Activated B cell treated with CpG ODN at 0.5 μM for 24 hours (primary cell): Measurements from ENCODE around the gene HOXD12. TPM values are rescaled to one million over a fixed set of nuclear protein-coding genes. Genes with fewer than 3 reads are reported as not detected.
A peak's percentile ranks its signal among the peaks of the same experiment; 100 is the strongest.

Experiments
- ATAC-seq: fragments of 200-7000 bp; cut with Tn5 transposase; one replicate; pipeline ENCODE4 v1.10.0; 2021; ENCODE audit warnings: low read depth, mild to moderate bottlenecking, moderate library complexity
- CTCF ChIA-PET: fragments of 350-600 bp; sonication (Branson Sonifier 250); formaldehyde crosslinking; loops from one replicate; lab custom pipeline; 2021; ENCODE audit warnings: antibody characterized with exemption; lab: Charles Lee
- POLR2A ChIA-PET: fragments of 350-600 bp; sonication (Branson Sonifier 250); formaldehyde crosslinking; loops from one replicate; lab custom pipeline; 2021; ENCODE audit warnings: antibody characterized with exemption; lab: Charles Lee
- DNase-seq: peaks from one replicate; pipeline ENCODE4 v3.0.0; 2022
- H3K27ac Mint-ChIP-seq: one replicate; pipeline ENCODE4 v1.8.0; 2020; ENCODE audit warnings: mixed read lengths
- H3K27me3 Mint-ChIP-seq: one replicate; pipeline ENCODE4 v1.8.0; 2021; ENCODE audit warnings: mixed read lengths
- H3K36me3 Mint-ChIP-seq: one replicate; pipeline ENCODE4 v1.8.0; 2021; ENCODE audit warnings: low read depth, mixed read lengths
- H3K4me1 Mint-ChIP-seq: one replicate; pipeline ENCODE4 v1.8.0; 2021; ENCODE audit warnings: mixed read lengths
- H3K4me3 Mint-ChIP-seq: one replicate; pipeline ENCODE4 v1.8.0; 2020; ENCODE audit warnings: mild to moderate bottlenecking, mixed read lengths
- H3K9me3 Mint-ChIP-seq: one replicate; pipeline ENCODE4 v1.8.0; 2020; ENCODE audit warnings: mixed read lengths
- CTCF ChIP-seq: fragments of 200-600 bp; IDR thresholded peaks from one replicate; pipeline ENCODE4 v1.8.0; 2022; ENCODE audit warnings: antibody characterized with exemption, mild to moderate bottlenecking
- intact Hi-C: fragments of 100-400 bp; cut with micrococcal nuclease; formaldehyde crosslinking; loops from one replicate; pipeline ENCODE4 v1.15.1; 2024
- total RNA-seq: library from RNA; stranded (reverse); gene quantifications from 2 replicates; pipeline ENCODE4 v1.2.3, GENCODE V29; 2022

Gene HOXD12
- total RNA-seq, 1 donor from 2014 or later, result not detected

DNA sequence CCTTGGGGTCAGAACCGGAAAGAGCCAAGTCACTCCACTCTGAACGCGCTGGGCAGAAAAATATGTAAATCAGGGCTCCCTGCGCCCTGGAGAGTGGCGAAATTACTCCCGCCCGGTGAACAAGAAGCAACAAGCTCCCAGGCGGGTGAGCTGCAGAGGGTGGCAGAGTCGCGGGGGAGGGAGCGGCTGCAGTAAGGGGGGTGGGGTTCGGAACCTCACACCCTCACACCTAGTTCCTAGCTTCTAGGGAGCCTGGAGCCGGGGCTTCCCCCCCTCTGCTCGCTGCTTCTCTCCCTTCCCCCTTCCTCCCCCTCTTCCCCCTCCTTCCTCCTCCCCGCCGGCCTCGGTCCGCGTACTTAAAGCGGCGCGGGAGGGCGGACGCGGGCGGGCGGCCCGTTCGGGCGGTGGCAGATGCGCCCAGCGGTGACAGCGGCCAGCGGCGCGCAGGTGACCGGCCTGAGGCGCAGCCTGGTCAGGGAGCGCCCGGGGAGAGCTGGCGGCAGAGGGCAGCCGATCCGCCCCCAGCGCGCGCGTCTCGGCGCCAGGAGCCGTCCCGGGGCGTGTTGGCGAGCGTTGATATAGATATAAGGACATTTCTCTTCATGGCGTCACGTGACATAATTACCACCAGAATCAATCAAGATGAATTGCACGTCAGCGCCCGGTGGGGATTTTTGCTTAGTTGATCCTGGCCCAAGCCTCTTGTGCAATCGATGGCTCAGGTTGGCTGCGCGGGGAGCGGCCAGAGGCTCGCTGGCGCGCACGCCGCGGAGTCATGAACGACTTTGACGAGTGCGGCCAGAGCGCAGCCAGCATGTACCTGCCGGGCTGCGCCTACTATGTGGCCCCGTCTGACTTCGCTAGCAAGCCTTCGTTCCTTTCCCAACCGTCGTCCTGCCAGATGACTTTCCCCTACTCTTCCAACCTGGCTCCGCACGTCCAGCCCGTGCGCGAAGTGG is 7.3 kb downstream of the HOXD12 start, which contains the start of gene HOXD11:
HOXD11 (plus strand) TSS at position 700 of the 959 bp plus-strand sequence; CDS start at position 776, 76 bp downstream.
- Mint-ChIP-seq H3K4me1 (peaks cover 17% of the 10 kb centered on the region), H3K27me3 (peaks cover 72% of the 10 kb centered on the region), H3K4me3 (peak within 1 kb of the TSS; percentile 59), H3K36me3 (no peaks in the 10 kb centered on the region), H3K27ac (peak within 1 kb of the TSS; percentile 9), H3K9me3 (peaks cover 3% of the 10 kb centered on the region)
- CTCF ChIA-PET, result no interaction called here
- POLR2A ChIA-PET, result no interaction called here
- intact Hi-C loops, result no loop called here
- no peak for TF ChIP-seq CTCF
- ATAC-seq (no peak), DNase-seq (no peak)

DNA sequence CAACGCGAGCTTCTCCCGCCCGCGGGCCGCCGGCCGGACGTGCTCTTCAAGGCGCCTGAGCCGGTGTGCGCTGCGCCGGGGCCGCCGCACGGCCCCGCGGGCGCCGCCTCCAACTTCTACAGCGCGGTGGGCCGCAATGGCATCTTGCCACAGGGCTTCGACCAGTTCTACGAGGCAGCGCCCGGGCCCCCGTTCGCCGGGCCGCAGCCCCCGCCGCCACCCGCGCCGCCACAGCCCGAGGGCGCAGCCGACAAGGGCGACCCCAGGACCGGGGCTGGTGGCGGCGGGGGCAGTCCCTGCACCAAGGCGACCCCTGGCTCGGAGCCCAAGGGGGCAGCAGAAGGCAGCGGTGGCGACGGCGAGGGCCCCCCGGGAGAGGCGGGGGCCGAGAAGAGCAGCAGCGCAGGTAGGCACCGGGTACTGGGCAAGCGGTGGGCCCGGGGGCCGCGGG is 8.2 kb downstream of the HOXD12 start:
- POLR2A ChIA-PET, result no interaction called here
- H3K4me1 Mint-ChIP-seq, result peaks cover 17% of the 10 kb centered on the region
- intact Hi-C loops, result no loop called here
- no peak for DNase-seq
- peaks cover 3% of the 10 kb centered on the region for H3K9me3 Mint-ChIP-seq
- no peak for TF ChIP-seq CTCF
- no peak for ATAC-seq
- peaks cover 71% of the 10 kb centered on the region for H3K27me3 Mint-ChIP-seq
- H3K36me3 Mint-ChIP-seq, result no peaks in the 10 kb centered on the region
- CTCF ChIA-PET, result no interaction called here
- no peak overlapping the region for H3K4me3 Mint-ChIP-seq
- no peak overlapping the region for H3K27ac Mint-ChIP-seq

DNA sequence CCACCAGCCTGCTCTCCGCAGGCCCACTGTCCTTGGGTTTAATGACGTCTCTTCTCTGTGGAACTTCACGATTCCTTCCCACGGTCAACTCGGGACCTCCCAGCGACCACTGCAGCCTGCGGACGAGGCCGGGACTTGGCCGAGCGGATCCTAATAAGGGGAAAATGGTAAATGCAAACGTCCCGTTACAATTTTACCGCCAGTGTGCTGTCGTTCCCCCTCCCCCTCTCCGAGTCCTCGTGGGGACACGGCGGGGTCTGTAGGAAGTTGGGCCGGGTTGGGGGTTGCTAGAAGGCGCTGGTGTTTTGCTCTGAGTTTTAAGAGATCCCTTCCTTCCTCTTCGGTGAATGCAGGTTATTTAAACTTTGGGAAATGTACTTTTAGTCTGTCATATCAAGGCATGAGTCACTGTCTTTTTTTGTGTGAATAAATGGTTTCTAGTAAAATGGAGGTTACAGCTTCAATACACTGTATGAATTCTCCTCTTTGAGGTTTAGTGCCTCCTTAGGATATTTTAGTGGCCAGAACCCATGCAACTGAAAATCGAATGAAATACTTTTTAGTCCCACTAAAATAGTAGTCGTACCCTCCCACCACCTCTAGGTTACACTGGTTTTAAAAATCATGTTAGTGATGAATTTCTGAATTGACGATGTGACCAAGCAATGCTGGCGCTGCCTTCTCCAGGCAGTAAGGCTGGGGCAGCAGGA is 9.8 kb downstream of the HOXD12 start:
- ATAC-seq (no peak), DNase-seq (no peak)
- H3K36me3 Mint-ChIP-seq, result no peaks in the 10 kb centered on the region
- H3K4me3 Mint-ChIP-seq, result no peak overlapping the region
- TF ChIP-seq CTCF, result no peak
- intact Hi-C loops, result no loop called here
- peaks cover 72% of the 10 kb centered on the region for H3K27me3 Mint-ChIP-seq
- H3K9me3 Mint-ChIP-seq, result peaks cover 3% of the 10 kb centered on the region
- peaks cover 17% of the 10 kb centered on the region for H3K4me1 Mint-ChIP-seq
- ChIA-PET CTCF (no interaction called here), POLR2A (no interaction called here)
- H3K27ac Mint-ChIP-seq, result no peak overlapping the region

- Mint-ChIP-seq H3K4me3 (no peak overlapping the region), H3K27ac (no peak overlapping the region), H3K27me3 (peaks cover 68% of the 10 kb centered on the region), H3K36me3 (no peaks in the 10 kb centered on the region), H3K9me3 (peaks cover 3% of the 10 kb centered on the region), H3K4me1 (peaks cover 16% of the 10 kb centered on the region)
- intact Hi-C loops, result loop anchor here (2.0 kb wide), 1 partner anchor 25 kb away; no protein-coding TSS in a partner anchor
- ChIA-PET POLR2A (no interaction called here), CTCF (interaction anchor here (1.2 kb wide), 1 partner anchor 17 kb away, joined by 7 read pairs; no protein-coding TSS in a partner anchor)
- DNase-seq, result no peak
- TF ChIP-seq CTCF, result no peak
- no peak for ATAC-seq
Observed at GRCh38 chr2:176109946-176110345, 10.4 kb downstream of the HOXD12 start.
